ENCODE measurements around the gene LSM7. TPM values are rescaled to one million over a fixed set of nuclear protein-coding genes. Genes with fewer than 3 reads are reported as not detected.

Gene LSM7
- total and polyA plus RNA-seq, 7 donors: 51.5 to 427 (median 139) TPM

DNA sequence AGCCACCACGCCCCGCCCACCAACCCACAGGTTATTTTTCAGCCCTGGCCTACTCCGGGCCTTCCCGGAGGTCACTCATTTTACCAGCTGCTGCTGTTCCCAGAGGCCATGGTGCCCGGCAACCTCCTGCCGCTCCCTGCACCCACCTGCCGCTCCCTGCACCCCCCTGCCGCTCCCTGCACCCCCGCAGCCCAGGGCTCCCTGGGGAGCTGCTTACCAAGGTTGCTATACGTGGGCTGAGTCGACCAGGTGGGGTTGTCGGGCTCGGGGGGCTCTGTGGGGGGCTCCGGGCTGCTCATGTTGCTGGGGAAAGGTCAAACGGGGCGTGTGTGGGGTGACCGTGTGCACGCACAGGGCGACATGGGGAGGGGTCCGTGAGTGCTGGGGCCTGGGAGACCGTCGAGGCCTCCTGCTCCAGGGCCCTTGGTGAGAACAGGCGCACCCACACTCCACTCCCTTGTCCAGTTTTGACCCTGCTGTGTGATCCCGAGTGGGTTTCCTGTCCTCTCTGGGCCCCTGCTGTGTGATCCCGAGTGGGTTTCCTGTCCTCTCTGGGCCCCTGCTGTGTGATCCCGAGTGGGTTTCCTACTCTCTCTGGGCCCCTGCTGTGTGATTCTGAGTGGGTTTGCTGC lies 47.6 kb downstream of the LSM7 start:
- intact Hi-C loops (cut with DNase I): no loop called here
- H3K27ac ChIP-seq: no peak overlapping the region
- peaks cover 0 to 5% (median 0%) of the 10 kb centered on the region in 3 donors for H3K27me3 ChIP-seq
- H3K36me3 ChIP-seq: peaks cover 0 to 9% (median 3%) of the 10 kb centered on the region in 4 donors
- DNase-seq: no peak
- H3K4me1 ChIP-seq: peaks cover 0 to 23% (median 20%) of the 10 kb centered on the region in 4 donors
- 46 to 71% methylated on average over 26 of the region's 26 CpGs for WGBS, 2 donors
- TF ChIP-seq, protein P1, sequence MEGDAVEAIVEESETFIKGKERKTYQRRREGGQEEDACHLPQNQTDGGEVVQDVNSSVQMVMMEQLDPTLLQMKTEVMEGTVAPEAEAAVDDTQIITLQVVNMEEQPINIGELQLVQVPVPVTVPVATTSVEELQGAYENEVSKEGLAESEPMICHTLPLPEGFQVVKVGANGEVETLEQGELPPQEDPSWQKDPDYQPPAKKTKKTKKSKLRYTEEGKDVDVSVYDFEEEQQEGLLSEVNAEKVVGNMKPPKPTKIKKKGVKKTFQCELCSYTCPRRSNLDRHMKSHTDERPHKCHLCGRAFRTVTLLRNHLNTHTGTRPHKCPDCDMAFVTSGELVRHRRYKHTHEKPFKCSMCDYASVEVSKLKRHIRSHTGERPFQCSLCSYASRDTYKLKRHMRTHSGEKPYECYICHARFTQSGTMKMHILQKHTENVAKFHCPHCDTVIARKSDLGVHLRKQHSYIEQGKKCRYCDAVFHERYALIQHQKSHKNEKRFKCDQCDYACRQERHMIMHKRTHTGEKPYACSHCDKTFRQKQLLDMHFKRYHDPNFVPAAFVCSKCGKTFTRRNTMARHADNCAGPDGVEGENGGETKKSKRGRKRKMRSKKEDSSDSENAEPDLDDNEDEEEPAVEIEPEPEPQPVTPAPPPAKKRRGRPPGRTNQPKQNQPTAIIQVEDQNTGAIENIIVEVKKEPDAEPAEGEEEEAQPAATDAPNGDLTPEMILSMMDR (IDR thresholded peaks at IDR 0.05): no peak
- TF ChIP-seq EP300 (IDR thresholded peaks at IDR 0.05) (no peak), POLR2A (IDR thresholded peaks at IDR 0.05) (no peak), POLR2AphosphoS5 (IDR thresholded peaks at IDR 0.05) (no peak)
- no peak overlapping the region for H3K4me3 ChIP-seq
- H3K9me3 ChIP-seq: no peaks in the 10 kb centered on the region

DNA sequence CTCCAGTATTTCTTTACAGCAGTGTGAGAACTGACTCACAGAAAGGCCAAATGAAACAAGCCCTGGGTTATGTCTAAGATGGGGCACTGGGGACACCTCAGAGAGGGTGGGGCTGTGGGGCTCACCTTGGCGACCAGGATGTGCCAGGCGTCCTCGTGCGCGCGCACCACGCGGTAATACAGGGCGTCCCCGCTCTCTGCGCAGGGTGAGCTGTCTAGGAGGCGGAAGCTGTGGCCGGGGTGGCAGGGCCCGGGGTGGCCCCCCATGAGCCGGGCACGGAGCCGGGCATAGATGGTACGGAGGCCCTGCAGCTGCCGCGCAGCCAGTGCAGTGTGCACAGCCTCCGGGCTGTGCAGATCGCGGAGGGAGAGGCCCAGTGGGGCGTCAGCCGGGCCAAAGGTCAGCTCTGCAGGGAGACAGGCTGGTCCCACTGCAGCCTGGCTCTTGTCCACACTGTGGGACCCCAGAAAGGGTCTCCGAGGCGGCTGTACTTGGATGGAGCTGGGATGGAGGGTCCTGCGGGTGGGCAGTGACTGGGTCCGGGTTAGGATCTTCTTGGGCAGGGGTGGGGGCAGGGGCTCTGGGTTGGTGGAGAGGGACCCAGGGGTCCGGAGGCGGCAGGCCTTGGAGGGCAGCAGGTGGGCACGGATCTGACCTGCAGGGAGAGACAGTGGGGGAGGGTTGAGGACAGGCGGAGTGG lies 49.8 kb downstream of the LSM7 start:
- 28 to 78% methylated on average over 33 of the region's 33 CpGs for WGBS, 2 donors

DNA sequence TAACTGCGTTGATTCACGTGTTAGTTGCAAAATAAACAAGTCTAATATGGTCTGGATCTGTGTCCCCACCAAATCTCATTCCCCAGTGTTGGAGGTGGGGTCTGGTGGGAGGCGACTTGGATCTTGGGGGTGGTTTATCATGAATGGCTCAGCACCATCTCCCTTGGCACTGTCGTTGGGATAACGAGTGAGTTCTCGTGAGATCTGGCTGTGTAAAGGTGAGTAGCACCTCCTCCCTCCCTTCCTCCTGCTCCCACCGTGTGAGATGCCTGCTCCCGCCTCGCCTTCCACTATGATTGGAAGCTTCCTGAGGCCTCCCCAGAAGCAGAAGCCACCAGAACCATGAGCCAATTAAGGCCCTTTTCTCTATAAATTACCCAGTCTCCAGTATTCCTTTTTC lies 51.2 kb downstream of the LSM7 start:
- DNase-seq: no peak
- H3K9me3 ChIP-seq: no peaks in the 10 kb centered on the region
- peaks cover 0 to 49% (median 46%) of the 10 kb centered on the region in 4 donors for H3K4me1 ChIP-seq
- no peaks in the 10 kb centered on the region for H3K27me3 ChIP-seq
- WGBS, 2 donors: 81 to 82% methylated on average over 9 of the region's 9 CpGs
- H3K27ac ChIP-seq: no peak overlapping the region
- intact Hi-C loops (cut with DNase I): no loop called here
- TF ChIP-seq POLR2AphosphoS5 (IDR thresholded peaks at IDR 0.05) (no peak), EP300 (IDR thresholded peaks at IDR 0.05) (no peak), POLR2A (IDR thresholded peaks at IDR 0.05) (no peak)
- TF ChIP-seq, protein P1 (IDR thresholded peaks at IDR 0.05): no peak
- no peak overlapping the region for H3K4me3 ChIP-seq
- peaks cover 6 to 23% (median 9%) of the 10 kb centered on the region in 4 donors for H3K36me3 ChIP-seq

More for the DNA sequence above, 49.8 kb downstream of the LSM7 start:
- no peak for DNase-seq
- Histone ChIP-seq H3K27ac (no peak overlapping the region), H3K9me3 (no peaks in the 10 kb centered on the region), H3K4me3 (no peak overlapping the region), H3K4me1 (peaks cover 0 to 42% (median 39%) of the 10 kb centered on the region in 4 donors), H3K36me3 (peaks cover 0 to 13% (median 3%) of the 10 kb centered on the region in 4 donors), H3K27me3 (no peaks in the 10 kb centered on the region)
- intact Hi-C loops (cut with DNase I): no loop called here
- TF ChIP-seq POLR2AphosphoS5 (IDR thresholded peaks at IDR 0.05) (no peak), POLR2A (IDR thresholded peaks at IDR 0.05) (no peak), EP300 (IDR thresholded peaks at IDR 0.05) (no peak)
- TF ChIP-seq, protein P1 (IDR thresholded peaks at IDR 0.05): no peak

DNA sequence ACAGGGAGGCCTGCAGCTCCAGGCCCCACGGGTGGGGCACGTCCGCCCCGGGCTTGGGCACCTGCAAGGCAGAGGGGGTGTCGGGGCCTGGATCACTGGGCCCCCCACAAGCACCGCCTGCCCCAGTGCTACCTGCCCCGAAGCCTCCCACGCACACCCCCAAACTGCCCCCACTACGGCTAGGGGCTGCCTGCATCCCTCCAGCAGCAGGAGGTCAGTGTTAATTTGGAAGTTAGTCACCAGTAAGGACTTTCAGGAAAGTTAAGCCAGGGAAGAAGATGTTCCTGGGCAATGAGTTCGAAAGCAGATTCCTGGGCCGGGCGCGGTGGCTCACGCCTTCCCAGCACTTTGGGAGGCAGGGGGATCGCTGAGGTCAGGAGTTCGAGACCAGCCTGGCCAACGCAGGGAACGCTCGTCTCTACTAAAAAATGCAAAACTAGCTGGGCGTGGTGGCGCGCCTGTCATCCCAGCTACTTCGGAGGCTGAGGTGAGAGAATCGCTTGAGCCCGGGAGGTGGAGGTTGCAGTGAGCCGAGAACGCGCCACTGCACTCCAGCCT lies 51.9 kb downstream of the LSM7 start:
- no peak overlapping the region for H3K4me3 ChIP-seq

More for the DNA sequence above, 51.9 kb downstream of the LSM7 start:
- peak overlapping the region in 1 of 4 donors; percentile 98 for H3K27ac ChIP-seq
- no peaks in the 10 kb centered on the region for H3K9me3 ChIP-seq
- intact Hi-C loops (cut with DNase I): no loop called here
- DNase-seq: no peak
- 74 to 92% methylated on average over 28 of the region's 28 CpGs for WGBS, 2 donors
- H3K4me1 ChIP-seq: peaks cover 0 to 49% (median 47%) of the 10 kb centered on the region in 4 donors
- H3K36me3 ChIP-seq: peaks cover 6 to 29% (median 12%) of the 10 kb centered on the region in 4 donors
- TF ChIP-seq POLR2A (IDR thresholded peaks at IDR 0.05): no peak
- TF ChIP-seq, protein P1 (IDR thresholded peaks at IDR 0.05): no peak
- TF ChIP-seq POLR2AphosphoS5 (IDR thresholded peaks at IDR 0.05): no peak
- no peak for TF ChIP-seq EP300 (IDR thresholded peaks at IDR 0.05)
- H3K27me3 ChIP-seq: no peaks in the 10 kb centered on the region
